Measurements from ENCODE around the gene NCL.

- TF ChIP-seq CTCF (conservative IDR thresholded peaks at IDR 0.05; ENCODE audit: low read depth, low read length): no peak
- TF ChIP-seq EZH2 (IDR thresholded peaks at IDR 0.05; ENCODE audit: borderline replicate concordance, low read depth, low read length, poor library complexity, severe bottlenecking): no peak
These were observed 49.5 kb upstream of the NCL start for GRCh38 chr2:231513746-231514224.

All from A673 (cell line).